Measurements from ENCODE around the gene ATP11A. TPM values are rescaled to one million over a fixed set of nuclear protein-coding genes. Genes with fewer than 3 reads are reported as not detected.

Gene ATP11A
- total and polyA plus RNA-seq, 9 of the 15 experiments (the other 6 are each of a cell fraction or from before 2014, with no cell fraction given) = 0.38 to 34.2 (median 4.2) TPM

GRCh38 chr13:112711528-112712265 lies 21.9 kb downstream of the ATP11A start (continued):
- TF ChIP-seq MITF (IDR thresholded peaks at IDR 0.05) (no peak), THRAP3 (IDR thresholded peaks at IDR 0.05; ENCODE audit: borderline replicate concordance) (no peak), FOS (IDR thresholded peaks at IDR 0.05; ENCODE audit: extremely low read depth, insufficient read length) (peak; percentile 43), SFPQ (IDR thresholded peaks at IDR 0.05; ENCODE audit: low read depth, low read length) (no peak), SRSF1 (IDR thresholded peaks at IDR 0.05; ENCODE audit: low read depth, low read length) (no peak), FUS (optimal IDR thresholded peaks at IDR 0.05; ENCODE audit: low read depth, low read length) (no peak), IRF2 (CRISPR knock-in tag; IDR thresholded peaks at IDR 0.05) (no peak), ZNF668 (CRISPR knock-in tag; IDR thresholded peaks at IDR 0.05) (no peak), MYNN (IDR thresholded peaks at IDR 0.05) (peak; percentile 32; the same call in 1 of the 2 replicates), MYNN (CRISPR knock-in tag; IDR thresholded peaks at IDR 0.05) (no peak), SMAD4 (CRISPR knock-in tag; conservative IDR thresholded peaks at IDR 0.05) (peak; percentile 90), CREB1 (IDR thresholded peaks at IDR 0.05) (peak; percentile 11; the same call in 1 of the 2 replicates), CREB1 (CRISPR knock-in tag; IDR thresholded peaks at IDR 0.05) (no peak), HOXB6 (CRISPR knock-in tag; IDR thresholded peaks at IDR 0.05; ENCODE audit: borderline replicate concordance) (no peak), MAZ (CRISPR knock-in tag; conservative IDR thresholded peaks at IDR 0.05 in 1 of 2, IDR thresholded peaks at IDR 0.05 in 1 of 2) (peak; percentile 74 to 82), NR2C2 (CRISPR knock-in tag; IDR thresholded peaks at IDR 0.05) (no peak), NR2C2 (tag; IDR thresholded peaks at IDR 0.05) (peak; percentile 85), ZFP1 (CRISPR knock-in tag; IDR thresholded peaks at IDR 0.05) (no peak), EHMT2 (IDR thresholded peaks at IDR 0.05) (no peak), ZNF764 (CRISPR knock-in tag; IDR thresholded peaks at IDR 0.05; ENCODE audit: low read depth) (no peak), CTBP1 (IDR thresholded peaks at IDR 0.05; ENCODE audit: borderline replicate concordance) (peak; percentile 89), TFAM (CRISPR knock-in tag; conservative IDR thresholded peaks at IDR 0.05) (no peak)
- TF ChIP-seq, protein P1, sequence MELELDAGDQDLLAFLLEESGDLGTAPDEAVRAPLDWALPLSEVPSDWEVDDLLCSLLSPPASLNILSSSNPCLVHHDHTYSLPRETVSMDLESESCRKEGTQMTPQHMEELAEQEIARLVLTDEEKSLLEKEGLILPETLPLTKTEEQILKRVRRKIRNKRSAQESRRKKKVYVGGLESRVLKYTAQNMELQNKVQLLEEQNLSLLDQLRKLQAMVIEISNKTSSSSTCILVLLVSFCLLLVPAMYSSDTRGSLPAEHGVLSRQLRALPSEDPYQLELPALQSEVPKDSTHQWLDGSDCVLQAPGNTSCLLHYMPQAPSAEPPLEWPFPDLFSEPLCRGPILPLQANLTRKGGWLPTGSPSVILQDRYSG (tag; conservative IDR thresholded peaks at IDR 0.05; ENCODE audit: low read depth) = no peak
- TF ChIP-seq, protein P2, sequence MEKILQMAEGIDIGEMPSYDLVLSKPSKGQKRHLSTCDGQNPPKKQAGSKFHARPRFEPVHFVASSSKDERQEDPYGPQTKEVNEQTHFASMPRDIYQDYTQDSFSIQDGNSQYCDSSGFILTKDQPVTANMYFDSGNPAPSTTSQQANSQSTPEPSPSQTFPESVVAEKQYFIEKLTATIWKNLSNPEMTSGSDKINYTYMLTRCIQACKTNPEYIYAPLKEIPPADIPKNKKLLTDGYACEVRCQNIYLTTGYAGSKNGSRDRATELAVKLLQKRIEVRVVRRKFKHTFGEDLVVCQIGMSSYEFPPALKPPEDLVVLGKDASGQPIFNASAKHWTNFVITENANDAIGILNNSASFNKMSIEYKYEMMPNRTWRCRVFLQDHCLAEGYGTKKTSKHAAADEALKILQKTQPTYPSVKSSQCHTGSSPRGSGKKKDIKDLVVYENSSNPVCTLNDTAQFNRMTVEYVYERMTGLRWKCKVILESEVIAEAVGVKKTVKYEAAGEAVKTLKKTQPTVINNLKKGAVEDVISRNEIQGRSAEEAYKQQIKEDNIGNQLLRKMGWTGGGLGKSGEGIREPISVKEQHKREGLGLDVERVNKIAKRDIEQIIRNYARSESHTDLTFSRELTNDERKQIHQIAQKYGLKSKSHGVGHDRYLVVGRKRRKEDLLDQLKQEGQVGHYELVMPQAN (IDR thresholded peaks at IDR 0.05; ENCODE audit: borderline replicate concordance) = peak; percentile 89
